ENCODE measurements around the gene INTS4. TPM values are rescaled to one million over a fixed set of nuclear protein-coding genes. Genes with fewer than 3 reads are reported as not detected.
"Not testable (repeated sequence)": the region's sequence is repeated elsewhere in the genome, so short reads cannot be mapped to it uniquely, and the experiment has no call there.

The INTS4 gene
- total and polyA plus RNA-seq, 8 donors = 15.9 to 27.1 (median 17.9) TPM

- no peaks in the 10 kb centered on the region for H3K27me3 ChIP-seq
- DNase-seq (no peak), FAIRE-seq (no peak), ATAC-seq (no peak)
- intact Hi-C loops (cut with DNase I) = no loop called here
- no peaks in the 10 kb centered on the region for H3K4me1 ChIP-seq
- TF ChIP-seq, protein P1, sequence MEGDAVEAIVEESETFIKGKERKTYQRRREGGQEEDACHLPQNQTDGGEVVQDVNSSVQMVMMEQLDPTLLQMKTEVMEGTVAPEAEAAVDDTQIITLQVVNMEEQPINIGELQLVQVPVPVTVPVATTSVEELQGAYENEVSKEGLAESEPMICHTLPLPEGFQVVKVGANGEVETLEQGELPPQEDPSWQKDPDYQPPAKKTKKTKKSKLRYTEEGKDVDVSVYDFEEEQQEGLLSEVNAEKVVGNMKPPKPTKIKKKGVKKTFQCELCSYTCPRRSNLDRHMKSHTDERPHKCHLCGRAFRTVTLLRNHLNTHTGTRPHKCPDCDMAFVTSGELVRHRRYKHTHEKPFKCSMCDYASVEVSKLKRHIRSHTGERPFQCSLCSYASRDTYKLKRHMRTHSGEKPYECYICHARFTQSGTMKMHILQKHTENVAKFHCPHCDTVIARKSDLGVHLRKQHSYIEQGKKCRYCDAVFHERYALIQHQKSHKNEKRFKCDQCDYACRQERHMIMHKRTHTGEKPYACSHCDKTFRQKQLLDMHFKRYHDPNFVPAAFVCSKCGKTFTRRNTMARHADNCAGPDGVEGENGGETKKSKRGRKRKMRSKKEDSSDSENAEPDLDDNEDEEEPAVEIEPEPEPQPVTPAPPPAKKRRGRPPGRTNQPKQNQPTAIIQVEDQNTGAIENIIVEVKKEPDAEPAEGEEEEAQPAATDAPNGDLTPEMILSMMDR (IDR thresholded peaks at IDR 0.05) = no peak
- H3K36me3 ChIP-seq = peaks cover 0 to 4% (median 0%) of the 10 kb centered on the region in 3 donors
- no peak overlapping the region for H3K27ac ChIP-seq
- no peaks in the 10 kb centered on the region for H3K9me3 ChIP-seq
- 98% methylated on average over 2 of the region's 2 CpGs for WGBS, 2 donors
- no peak overlapping the region for H3K4me3 ChIP-seq
Measured at GRCh38 chr11:77854838-77855237, 139.6 kb downstream of the INTS4 start.

DNA sequence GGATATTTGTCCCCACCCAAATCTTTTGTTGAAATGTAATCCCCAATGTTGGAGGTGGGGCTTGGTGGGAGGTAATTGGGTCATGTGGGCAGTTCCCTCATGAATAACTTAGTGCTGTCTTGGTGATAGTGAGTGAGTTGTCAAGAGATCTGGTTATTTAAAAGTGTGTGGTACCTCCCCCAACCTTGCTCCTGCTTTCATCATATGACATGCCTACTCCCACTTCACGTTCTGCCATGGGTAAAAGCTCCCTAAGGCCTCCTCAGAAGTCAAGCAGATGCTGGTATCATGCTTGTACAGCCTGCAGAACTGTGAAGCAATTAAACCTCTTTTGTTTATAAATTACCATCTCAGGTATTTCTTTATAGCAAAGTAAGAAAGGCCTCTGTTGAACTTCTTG, 143.0 kb downstream of the INTS4 start:
- no peaks in the 10 kb centered on the region for H3K9me3 ChIP-seq
- TF ChIP-seq, protein P1 (IDR thresholded peaks at IDR 0.05) = no peak
- no peak overlapping the region for H3K27ac ChIP-seq
- ATAC-seq (no peak), DNase-seq (no peak), FAIRE-seq (no peak)
- H3K27me3 ChIP-seq = no peaks in the 10 kb centered on the region
- peaks cover 0 to 4% (median 0%) of the 10 kb centered on the region in 3 donors for H3K36me3 ChIP-seq
- WGBS, 2 donors = 78 to 86% methylated on average over 1 of the region's 1 CpG
- H3K4me1 ChIP-seq = no peaks in the 10 kb centered on the region
- H3K4me3 ChIP-seq = no peak overlapping the region
- intact Hi-C loops (cut with DNase I) = no loop called here

DNA sequence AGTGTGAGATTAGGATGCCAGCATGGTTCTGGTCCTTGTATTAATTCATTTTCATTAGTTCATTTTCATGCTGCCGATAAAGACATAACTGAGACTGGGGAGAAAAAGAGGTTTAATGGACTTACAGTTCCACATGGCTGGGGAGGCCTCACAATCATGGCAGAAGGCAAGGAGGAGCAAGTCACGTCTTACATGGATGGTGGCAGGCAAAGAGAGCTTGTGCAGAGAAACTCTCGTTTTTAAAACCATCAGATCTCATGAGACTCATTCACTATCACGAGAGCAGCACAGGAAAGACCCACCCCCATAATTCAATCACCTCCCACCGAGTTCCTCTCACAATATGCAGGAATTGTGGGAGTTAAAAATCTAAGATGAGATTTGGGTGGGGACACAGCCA, 150.8 kb downstream of the INTS4 start:
- ATAC-seq; H3K27ac ChIP-seq; H3K4me1 ChIP-seq; H3K4me3 ChIP-seq; DNase-seq; H3K27me3 ChIP-seq; H3K9me3 ChIP-seq; FAIRE-seq; intact Hi-C loops (cut with DNase I): not testable (repeated sequence)
- H3K36me3 ChIP-seq = peaks cover 0 to 15% (median 0%) of the 10 kb centered on the region in 3 donors
- WGBS, 2 donors = 88 to 92% methylated on average over 5 of the region's 5 CpGs

DNA sequence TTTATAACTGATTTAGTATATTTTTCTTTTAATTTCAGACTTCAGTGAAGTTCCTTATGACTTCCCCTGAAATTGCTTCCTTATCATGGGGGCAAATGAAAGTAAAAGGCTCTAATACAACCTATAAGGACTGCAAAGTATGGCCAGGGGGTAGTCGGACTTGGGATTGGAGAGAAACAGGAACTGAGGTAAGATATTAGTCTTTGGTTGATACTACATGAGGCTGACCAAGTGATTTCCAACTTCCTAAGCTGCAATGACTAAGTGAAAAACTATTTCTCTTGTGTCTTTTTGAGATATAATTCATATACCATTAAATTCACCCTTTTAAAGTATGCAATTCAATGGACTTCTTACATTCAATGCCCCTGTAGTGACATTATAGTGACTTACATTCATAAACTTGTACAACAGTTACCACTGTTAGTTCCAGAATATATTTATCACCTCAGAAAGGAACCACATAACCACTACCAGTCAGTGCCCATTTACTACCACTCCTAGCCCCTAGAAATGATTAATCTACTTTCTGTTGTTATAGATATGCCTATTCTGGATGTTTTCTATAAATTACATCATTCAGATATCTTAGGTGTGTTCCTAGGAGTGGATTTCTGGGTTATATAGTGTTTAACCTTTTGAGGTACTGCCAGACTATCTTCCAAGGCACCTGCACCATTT, 151.9 kb downstream of the INTS4 start:
- WGBS, 2 donors = 73 to 84% methylated on average over 1 of the region's 1 CpG
- H3K9me3 ChIP-seq = no peaks in the 10 kb centered on the region
- H3K27me3 ChIP-seq = no peaks in the 10 kb centered on the region
- intact Hi-C loops (cut with DNase I) = no loop called here
- FAIRE-seq (no peak), ATAC-seq (no peak), DNase-seq (no peak)
- no peak overlapping the region for H3K27ac ChIP-seq
- H3K36me3 ChIP-seq = peaks cover 0 to 15% (median 0%) of the 10 kb centered on the region in 3 donors
- no peaks in the 10 kb centered on the region for H3K4me1 ChIP-seq
- H3K4me3 ChIP-seq = no peak overlapping the region
- TF ChIP-seq, protein P1 (IDR thresholded peaks at IDR 0.05) = no peak

- TF ChIP-seq, protein P1 (IDR thresholded peaks at IDR 0.05) = no peak
- Histone ChIP-seq H3K9me3 (no peaks in the 10 kb centered on the region), H3K36me3 (no peaks in the 10 kb centered on the region), H3K27ac (no peak overlapping the region), H3K27me3 (no peaks in the 10 kb centered on the region), H3K4me1 (no peaks in the 10 kb centered on the region), H3K4me3 (no peak overlapping the region)
- ATAC-seq = no peak
- DNase-seq = no peak
- intact Hi-C loops (cut with DNase I) = no loop called here
- WGBS, 2 donors = 95 to 99% methylated on average over 4 of the region's 4 CpGs
- no peak for FAIRE-seq
Measured at GRCh38 chr11:77833302-77833701, 161.2 kb downstream of the INTS4 start.

All from pancreas (tissue), 10 donors.